Retinal pigment epithelial cell (primary cell): Measurements from ENCODE around the gene ERMN.
"Not testable (repeated sequence)": the region's sequence is repeated elsewhere in the genome, so short reads cannot be mapped to it uniquely, and the experiment has no call there.

Experiments
- DNase-seq: peaks from one replicate; pipeline ENCODE4 v3.0.0-alpha.2; 2010; ENCODE audit warnings: low read depth
- H3K4me3 ChIP-seq: 2 replicates; pipeline ENCODE4 v1.5.1; 2011; ENCODE audit warnings: mild to moderate bottlenecking, low read length, control low read depth, moderate library complexity
- TF ChIP-seq, protein P1 (sequence below): conservative IDR thresholded peaks from 2 replicates; pipeline ENCODE4 v1.5.1; 2011; ENCODE audit warnings: low read depth, low read length, control low read depth, inconsistent platforms

Gene ERMN

DNA sequence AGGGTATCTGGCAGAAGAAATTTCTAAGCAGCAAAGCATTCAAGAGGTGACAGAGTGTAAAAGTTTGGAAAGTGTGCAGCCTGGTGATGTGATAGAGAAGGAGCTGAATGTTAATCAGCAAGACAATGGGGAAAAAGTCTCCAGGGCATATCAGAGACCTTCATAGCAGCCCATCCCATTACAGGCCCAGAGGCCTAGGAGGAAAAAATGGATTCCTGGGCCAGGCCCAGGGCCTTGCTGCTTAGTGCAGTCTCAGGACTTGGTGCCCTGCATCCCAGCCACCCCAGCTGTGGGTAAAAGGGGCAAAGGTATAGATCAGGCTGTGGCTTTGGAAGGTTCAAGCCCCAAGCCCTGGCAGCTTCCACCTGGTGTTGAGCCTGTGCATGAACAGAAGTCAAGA lies 35.9 kb upstream of the ERMN start:
- no peak for DNase-seq
- no peak overlapping the region for H3K4me3 ChIP-seq
- TF ChIP-seq, protein P1, sequence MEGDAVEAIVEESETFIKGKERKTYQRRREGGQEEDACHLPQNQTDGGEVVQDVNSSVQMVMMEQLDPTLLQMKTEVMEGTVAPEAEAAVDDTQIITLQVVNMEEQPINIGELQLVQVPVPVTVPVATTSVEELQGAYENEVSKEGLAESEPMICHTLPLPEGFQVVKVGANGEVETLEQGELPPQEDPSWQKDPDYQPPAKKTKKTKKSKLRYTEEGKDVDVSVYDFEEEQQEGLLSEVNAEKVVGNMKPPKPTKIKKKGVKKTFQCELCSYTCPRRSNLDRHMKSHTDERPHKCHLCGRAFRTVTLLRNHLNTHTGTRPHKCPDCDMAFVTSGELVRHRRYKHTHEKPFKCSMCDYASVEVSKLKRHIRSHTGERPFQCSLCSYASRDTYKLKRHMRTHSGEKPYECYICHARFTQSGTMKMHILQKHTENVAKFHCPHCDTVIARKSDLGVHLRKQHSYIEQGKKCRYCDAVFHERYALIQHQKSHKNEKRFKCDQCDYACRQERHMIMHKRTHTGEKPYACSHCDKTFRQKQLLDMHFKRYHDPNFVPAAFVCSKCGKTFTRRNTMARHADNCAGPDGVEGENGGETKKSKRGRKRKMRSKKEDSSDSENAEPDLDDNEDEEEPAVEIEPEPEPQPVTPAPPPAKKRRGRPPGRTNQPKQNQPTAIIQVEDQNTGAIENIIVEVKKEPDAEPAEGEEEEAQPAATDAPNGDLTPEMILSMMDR = no peak

GRCh38 chr2:157359628-157360027 lies 34.0 kb upstream of the ERMN start:
- TF ChIP-seq, protein P1 = no peak
- DNase-seq = no peak
- H3K4me3 ChIP-seq = no peak overlapping the region

GRCh38 chr2:157355618-157356017 lies 30.0 kb upstream of the ERMN start:
- DNase-seq = no peak
- TF ChIP-seq, protein P1 = no peak
- H3K4me3 ChIP-seq = no peak overlapping the region

DNA sequence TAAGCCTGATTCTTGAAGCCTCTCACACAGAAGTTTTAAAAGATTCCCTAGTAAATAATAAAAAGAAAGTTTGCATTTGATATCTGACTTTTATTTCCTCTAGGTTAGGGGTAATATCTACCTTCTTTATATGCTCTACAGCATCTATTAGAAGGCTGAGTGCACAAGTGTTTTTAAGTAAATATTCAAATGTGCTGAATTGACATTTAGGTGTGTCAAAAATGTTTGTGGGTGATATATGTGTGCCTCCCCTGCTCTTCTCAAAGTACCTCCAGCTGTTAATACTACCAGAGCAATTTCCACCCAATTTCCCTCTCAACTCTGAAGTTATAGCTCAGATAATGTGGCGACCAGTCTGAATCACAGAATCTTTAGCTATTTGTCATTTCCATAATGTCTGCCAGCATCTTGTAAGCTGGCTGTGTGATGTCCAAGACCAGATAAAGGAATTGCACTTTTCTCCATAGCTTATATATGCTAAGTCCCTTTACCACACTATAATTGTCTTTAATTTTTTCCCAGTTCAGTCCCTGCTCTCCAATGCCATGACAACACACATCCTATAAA lies 24.4 kb upstream of the ERMN start:
- DNase-seq = no peak
- TF ChIP-seq, protein P1 = no peak

DNA sequence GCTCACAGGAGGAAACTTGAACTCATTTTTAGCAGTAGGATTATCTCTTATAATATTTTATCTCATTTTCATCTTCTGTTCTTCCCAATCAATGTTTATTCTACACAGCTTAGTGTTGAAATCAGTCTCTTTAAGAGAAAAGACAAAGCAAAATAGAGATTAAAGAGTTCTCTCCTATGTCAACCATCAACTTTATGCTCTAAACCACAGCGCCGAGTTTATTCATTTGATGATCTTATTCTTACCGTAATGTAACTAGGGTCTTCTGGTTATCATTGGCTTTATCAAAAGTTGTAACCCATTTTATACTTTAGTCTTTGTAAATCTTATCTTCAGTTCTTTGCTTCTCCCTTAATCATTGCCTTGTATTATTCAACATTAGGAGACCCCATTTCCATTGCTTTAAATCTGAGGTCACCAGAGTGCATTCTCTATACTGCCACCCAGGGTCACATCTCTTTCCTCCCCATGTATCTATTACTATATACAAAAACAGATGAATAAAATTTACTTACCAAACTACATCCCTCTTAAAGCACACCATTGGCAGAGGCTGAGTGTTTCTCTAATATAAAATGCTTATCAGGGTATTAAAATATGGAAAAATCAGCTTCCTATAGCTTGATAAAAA lies 22.8 kb upstream of the ERMN start:
- TF ChIP-seq, protein P1 = no peak
- DNase-seq = no peak
- H3K4me3 ChIP-seq = no peak overlapping the region

More for the DNA sequence above, 24.4 kb upstream of the ERMN start:
- no peak overlapping the region for H3K4me3 ChIP-seq

DNA sequence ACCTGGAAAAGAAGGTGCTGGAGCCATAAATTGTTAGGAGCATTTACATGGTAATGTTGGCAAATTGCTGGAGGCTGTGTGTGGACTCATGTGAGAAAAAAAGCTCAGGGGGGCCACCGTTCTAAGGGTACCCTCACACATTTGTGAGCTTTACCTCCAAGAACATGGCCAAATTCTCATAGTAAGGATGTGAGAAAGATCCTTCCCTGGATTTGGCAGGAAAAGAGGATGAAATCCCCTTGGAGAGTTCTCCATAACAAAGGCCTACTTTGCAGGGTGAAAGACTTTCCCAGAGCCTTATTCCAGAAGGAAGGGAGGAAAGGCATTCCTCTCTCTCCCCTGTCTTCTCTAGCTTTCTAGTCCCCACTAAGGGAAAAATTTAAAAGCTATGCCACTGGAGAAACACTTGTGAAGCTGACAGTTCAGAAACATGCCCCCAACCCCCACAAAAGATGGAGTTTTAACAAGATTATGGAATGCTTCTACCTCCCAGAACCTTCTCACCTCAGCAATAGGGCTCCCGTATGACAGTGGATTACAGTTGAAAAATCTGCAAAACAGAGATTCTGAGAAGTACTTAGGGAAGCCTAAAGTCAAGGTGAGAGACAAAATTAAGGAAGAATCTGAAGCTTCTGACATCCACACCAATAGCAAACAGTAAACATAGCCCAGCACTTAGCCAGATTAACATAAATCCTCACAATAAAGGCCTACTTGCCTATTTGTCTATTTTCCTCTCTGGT lies 20.2 kb upstream of the ERMN start:
- H3K4me3 ChIP-seq = no peak overlapping the region
- TF ChIP-seq, protein P1 = no peak
- no peak for DNase-seq

GRCh38 chr2:157341381-157341780 lies 15.8 kb upstream of the ERMN start:
- DNase-seq, H3K4me3 ChIP-seq: not testable (repeated sequence)
